GM19099 (cell line): Measurements from ENCODE around the gene KIF18A.

Source experiments
- POLR2A ChIP-seq: IDR thresholded peaks from 3 replicates; pipeline ENCODE4 v1.6.1; 2011; ENCODE audit warnings: low read depth; ENCODE audit not compliant: insufficient read length; ENCODE audit errors: extremely low read depth

Gene KIF18A

GRCh38 chr11:28110108-28110820 is 2.3 kb upstream of the KIF18A start:
- peak; percentile 81 for TF ChIP-seq POLR2A

- TF ChIP-seq POLR2A: no peak
These were observed 1.0 kb upstream of the KIF18A start for GRCh38 chr11:28108958-28109357.

- TF ChIP-seq POLR2A: no peak
These were observed 686 bp downstream of the KIF18A start for GRCh38 chr11:28107191-28107749.

GRCh38 chr11:28106353-28107043 is 1.5 kb downstream of the KIF18A start:
- TF ChIP-seq POLR2A: no peak

GRCh38 chr11:28105869-28106268 is 2.1 kb downstream of the KIF18A start:
- TF ChIP-seq POLR2A: no peak

- no peak for TF ChIP-seq POLR2A
These were observed 3.0 kb downstream of the KIF18A start for GRCh38 chr11:28104984-28105383.

- TF ChIP-seq POLR2A: no peak
These were observed 3.5 kb downstream of the KIF18A start for GRCh38 chr11:28104425-28104824.

GRCh38 chr11:28100665-28101064 is 7.3 kb downstream of the KIF18A start:
- no peak for TF ChIP-seq POLR2A

GRCh38 chr11:28099715-28100114 is 8.2 kb downstream of the KIF18A start:
- TF ChIP-seq POLR2A: no peak

GRCh38 chr11:28098257-28098656 is 9.7 kb downstream of the KIF18A start:
- TF ChIP-seq POLR2A: no peak

- no peak for TF ChIP-seq POLR2A
These were observed 15.2 kb downstream of the KIF18A start for GRCh38 chr11:28092786-28093185.

GRCh38 chr11:28090052-28090749 is 17.8 kb downstream of the KIF18A start:
- no peak for TF ChIP-seq POLR2A

GRCh38 chr11:28089378-28089777 is 18.6 kb downstream of the KIF18A start:
- no peak for TF ChIP-seq POLR2A

GRCh38 chr11:28086569-28086968 is 21.4 kb downstream of the KIF18A start:
- no peak for TF ChIP-seq POLR2A

- TF ChIP-seq POLR2A: no peak
These were observed 24.8 kb downstream of the KIF18A start for GRCh38 chr11:28083118-28083517.
